Stimulated activated CD8-positive, alpha-beta memory T cell treated with anti-CD3 and anti-CD28 coated beads, Interleukin-7, amount 100 ng/mL, for 1 hour (primary cell): ENCODE results near the gene DTX1.
"Not testable (repeated sequence)": the region's sequence is repeated elsewhere in the genome, so short reads cannot be mapped to it uniquely, and the experiment has no call there.

Source experiments
- DNase-seq, 2 donors: peaks; one replicate each; pipeline ENCODE4 v3.0.0-alpha.2; 2020; ENCODE audit warnings: low read depth in 2 of 2

The DTX1 gene

DNA sequence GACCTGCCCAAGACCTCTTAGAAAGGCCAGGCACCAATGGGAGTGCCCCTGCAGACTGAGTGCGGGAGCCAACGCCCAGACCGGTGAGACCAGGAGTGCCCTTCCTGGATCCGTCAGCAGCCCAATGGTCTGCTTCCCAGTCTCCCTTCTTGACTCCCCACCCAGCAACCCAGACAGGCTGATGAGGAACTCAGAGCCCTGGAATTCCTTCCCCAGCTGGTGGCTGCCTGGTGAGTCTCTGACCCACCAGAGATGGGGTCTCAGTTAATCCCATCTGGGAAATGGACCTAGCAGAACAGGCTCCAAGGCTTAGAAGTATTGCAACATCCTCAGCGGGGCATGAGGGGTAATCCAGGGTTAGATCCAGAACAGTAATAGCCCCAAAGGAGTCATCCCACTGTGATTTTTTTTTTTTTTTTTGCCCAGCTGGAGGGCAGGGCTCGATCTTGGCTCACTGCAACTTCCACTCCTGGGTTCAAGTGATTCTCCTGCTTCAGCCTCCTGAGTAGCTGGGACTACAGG is 80.5 kb downstream of the DTX1 start:
- DNase-seq, result no peak

DNA sequence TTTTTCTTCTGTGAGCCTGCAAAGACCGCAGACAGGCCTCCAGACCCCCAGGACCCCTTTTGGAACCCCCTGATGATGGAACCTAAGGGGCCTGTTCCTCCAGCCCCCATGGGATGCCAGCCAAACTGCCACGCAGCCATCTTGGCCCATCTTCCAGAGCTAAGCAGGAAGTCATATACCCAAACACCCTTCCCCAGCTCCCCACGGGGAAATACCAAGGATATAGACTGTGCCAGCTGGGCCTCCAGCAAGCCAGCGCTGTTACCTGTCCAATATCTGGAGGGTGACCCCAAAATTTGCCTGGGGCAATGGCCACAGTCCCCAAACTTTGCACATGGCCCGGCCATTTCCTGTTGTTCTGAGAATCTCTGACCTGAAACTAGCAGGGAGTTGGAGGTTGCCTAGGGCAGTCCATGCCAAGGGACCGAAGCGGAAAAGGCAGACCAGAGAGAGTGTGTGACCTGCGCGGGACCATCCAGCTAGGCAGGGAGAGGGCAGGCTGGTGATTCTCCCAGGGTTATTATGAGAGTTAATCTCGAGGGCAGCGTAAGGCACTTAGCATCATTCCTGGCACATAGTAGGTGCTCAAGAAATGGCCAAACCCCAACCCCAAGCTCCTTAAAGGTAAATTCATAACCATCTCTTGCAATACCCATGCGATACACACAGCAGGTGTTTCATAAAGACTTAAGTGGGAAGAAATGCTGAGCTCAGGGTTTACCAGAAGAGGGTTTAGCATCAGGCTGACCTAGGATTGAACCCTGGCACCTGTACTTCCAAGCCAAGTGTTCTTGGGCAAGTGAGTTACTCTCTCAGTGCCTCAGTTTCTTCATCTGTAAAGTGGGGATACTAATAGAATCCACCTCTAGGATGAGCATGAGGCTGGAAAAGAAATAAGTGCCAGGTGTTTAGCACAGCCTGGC is 81.6 kb downstream of the DTX1 start:
- DNase-seq, result no peak

DNA sequence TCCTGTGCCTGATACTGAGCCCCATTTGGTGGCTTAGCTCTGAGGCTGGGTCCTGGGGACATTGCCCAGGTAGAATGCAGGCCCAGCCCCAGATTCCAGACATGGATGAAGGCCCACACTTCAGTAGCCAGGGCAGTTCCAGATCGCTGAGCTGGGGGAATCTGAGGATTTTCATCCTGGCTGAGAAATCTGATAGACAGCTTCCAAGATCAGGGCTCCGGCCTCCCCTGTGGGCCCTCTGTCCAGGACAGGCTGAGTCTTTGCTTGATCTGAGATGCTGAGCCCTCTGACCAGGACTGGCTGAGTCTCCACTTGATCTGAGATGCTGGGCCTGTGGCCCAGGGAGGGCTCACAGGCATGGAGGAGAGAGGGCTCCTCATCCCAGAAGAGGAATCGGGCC is 82.3 kb downstream of the DTX1 start:
- no peak for DNase-seq

- no peak for DNase-seq
Observed at GRCh38 chr12:113140706-113141105, 84.2 kb downstream of the DTX1 start.

GRCh38 chr12:113141716-113142115 is 85.2 kb downstream of the DTX1 start:
- not testable (repeated sequence) for DNase-seq

- DNase-seq, result no peak
Observed at GRCh38 chr12:113142173-113142885, 85.8 kb downstream of the DTX1 start.

DNA sequence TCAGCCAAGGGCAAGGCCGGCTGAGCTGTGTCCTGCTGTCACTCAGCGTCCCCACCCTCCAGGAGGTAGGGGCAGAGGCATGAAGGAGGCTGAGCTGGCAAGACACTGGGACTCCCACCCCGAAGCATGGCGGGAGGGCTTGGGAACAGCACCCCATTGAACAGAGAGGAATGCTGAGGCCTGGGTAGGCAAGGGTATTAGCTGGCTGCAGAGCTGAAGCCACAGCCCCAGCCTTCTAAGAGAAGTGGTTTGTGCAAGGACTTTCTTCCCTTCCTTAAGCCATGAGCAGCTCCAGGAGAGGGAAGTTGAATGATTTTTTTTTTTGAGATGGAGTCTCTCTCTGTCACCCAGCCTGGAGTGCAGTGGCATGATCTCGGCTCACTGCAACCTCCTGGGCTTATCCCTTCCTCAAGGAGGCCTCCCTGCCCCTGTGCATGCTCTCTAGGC is 86.4 kb downstream of the DTX1 start:
- DNase-seq, result no peak

- DNase-seq, result no peak
Observed at GRCh38 chr12:113143959-113144358, 87.4 kb downstream of the DTX1 start.

DNA sequence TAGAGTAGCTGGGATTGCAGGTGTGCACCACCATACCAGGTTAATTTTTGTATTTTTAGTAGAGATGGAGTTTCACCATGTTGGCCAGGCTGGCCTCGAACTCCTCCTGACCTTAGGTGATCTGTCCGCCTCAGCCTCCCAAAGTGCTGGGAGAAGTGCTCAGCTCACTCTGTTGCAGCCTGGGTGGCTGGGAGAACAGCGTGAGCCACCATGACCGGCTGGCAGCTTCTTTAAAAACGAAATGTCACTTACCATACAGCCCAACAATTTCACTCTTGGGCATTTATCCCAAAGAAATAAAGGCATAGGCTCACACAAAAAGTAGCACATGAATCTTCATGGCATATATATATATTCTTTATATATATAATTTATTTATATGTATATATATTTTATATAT is 88.3 kb downstream of the DTX1 start:
- DNase-seq, result no peak

DNA sequence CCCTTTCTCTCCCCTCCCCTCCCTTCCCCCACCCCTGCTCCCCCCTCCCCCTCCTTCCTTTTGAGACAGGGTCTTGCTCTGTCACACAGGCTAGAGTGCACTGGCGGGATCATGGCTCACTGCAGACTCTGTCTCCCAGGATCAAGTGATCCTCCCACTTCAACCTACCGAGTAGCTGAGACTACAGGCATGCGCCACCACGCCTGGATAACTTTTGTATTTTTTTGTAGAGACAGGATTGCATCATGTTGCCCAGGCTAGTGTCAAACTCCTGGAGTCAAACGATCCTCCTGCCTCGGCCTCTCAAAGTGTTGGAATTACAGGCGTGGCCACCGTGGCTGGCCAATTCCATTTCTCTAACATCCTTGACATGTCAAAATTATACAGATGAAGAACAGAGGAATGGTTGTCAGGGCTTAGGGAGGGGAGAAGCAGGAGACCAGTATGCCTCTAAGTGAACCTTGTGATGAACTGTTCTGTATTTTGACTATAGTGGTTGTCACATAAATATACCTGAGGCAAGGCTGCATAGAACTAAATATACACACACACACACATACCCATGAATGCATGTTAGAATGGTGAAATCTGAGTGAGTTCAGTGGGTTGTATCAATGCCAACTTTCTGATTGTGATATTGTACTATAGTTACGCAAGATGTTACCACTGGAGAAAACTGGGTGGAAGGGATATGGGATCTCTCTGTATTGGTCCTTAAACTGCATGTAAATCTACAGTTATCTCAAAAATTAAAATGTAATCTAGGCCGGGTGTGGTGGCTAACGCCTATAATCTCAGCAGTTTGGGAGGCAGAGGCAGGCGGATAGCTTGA is 89.4 kb downstream of the DTX1 start:
- no peak for DNase-seq

GRCh38 chr12:113146999-113147398 is 90.5 kb downstream of the DTX1 start:
- DNase-seq, result no peak
